Cardiac muscle cell (in vitro differentiated cells and primary cell): ENCODE results near the gene JAK2. TPM values are rescaled to one million over a fixed set of nuclear protein-coding genes. Genes with fewer than 3 reads are reported as not detected.

Experiments used
- DNase-seq, 2 donors: peaks; one replicate each; pipeline versions ENCODE4 v3.0.0 to v3.0.0-alpha.2; 2010 to 2017; ENCODE audit warnings: low read depth in 1 of 2, low spot score in 1 of 2
- H3K27ac ChIP-seq: fragments of 200-600 bp; sonication (generic); 2 replicates; pipeline ENCODE4 v1.5.1; 2016
- H3K27me3 ChIP-seq: fragments of 200-600 bp; sonication (generic); 2 replicates; pipeline ENCODE4 v1.6.0; 2016; ENCODE audit warnings: control low read depth
- H3K36me3 ChIP-seq: fragments of 200-600 bp; sonication (generic); 2 replicates; pipeline ENCODE4 v1.5.1; 2016; ENCODE audit warnings: control low read depth
- H3K4me1 ChIP-seq: fragments of 200-600 bp; sonication (generic); 2 replicates; pipeline ENCODE4 v1.8.1; 2017; ENCODE audit warnings: low read depth, mild to moderate bottlenecking, mixed run types
- H3K4me3 ChIP-seq: fragments of 200-600 bp; sonication (generic); 2 replicates; pipeline ENCODE4 v1.5.1; 2016; ENCODE audit warnings: mild to moderate bottlenecking
- H3K9me3 ChIP-seq: fragments of 200-600 bp; sonication (generic); 2 replicates; pipeline ENCODE4 v1.5.1; 2017; ENCODE audit warnings: low read depth, mild to moderate bottlenecking, control low read depth
- polyA plus RNA-seq: library from polyadenylated mRNA; unstranded; fragments of >200 nt; fragmentation: Nextera tagmentation; extraction: Ambion mirVana; gene quantifications from 2 replicates; pipeline ENCODE4 v1.2.1, GENCODE V29; 2016
- total RNA-seq: library from RNA; depleted of rRNA; stranded (reverse); fragments of >200 nt; gene quantifications from 2 replicates; pipeline ENCODE4 v1.2.3, GENCODE V29; 2016
- TF ChIP-seq, protein P1 (sequence below): IDR thresholded peaks from 2 replicates; pipeline ENCODE4 v1.5.1; 2012; ENCODE audit warnings: low read depth, mild to moderate bottlenecking, low read length

The JAK2 gene
- total and polyA plus RNA-seq, 2 experiments from 2014 or later = 3.9 to 6.6 TPM

DNA sequence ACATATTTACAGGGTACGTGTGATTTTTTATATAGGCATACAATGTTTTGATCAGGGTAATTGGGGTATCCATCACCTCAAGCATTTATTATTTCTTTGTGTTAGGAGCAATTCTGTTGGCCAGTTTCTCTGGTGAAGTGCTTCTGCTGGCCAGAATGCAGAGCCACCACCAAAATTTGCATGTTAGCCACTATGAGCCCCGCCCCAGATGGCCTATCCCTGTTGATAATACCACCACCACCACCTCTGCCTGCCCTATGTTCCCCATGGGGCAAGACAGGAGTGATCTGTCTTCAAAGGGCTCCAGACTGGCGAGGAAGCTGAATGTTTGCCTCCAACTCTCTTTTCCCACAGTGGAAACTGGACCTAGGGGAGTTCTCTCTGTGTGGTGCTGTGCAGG, 26.0 kb upstream of the JAK2 start:
- H3K27ac ChIP-seq = no peak overlapping the region
- H3K9me3 ChIP-seq = no peaks in the 10 kb centered on the region
- H3K27me3 ChIP-seq = no peaks in the 10 kb centered on the region
- DNase-seq = no peak
- H3K36me3 ChIP-seq = no peaks in the 10 kb centered on the region
- TF ChIP-seq, protein P1, sequence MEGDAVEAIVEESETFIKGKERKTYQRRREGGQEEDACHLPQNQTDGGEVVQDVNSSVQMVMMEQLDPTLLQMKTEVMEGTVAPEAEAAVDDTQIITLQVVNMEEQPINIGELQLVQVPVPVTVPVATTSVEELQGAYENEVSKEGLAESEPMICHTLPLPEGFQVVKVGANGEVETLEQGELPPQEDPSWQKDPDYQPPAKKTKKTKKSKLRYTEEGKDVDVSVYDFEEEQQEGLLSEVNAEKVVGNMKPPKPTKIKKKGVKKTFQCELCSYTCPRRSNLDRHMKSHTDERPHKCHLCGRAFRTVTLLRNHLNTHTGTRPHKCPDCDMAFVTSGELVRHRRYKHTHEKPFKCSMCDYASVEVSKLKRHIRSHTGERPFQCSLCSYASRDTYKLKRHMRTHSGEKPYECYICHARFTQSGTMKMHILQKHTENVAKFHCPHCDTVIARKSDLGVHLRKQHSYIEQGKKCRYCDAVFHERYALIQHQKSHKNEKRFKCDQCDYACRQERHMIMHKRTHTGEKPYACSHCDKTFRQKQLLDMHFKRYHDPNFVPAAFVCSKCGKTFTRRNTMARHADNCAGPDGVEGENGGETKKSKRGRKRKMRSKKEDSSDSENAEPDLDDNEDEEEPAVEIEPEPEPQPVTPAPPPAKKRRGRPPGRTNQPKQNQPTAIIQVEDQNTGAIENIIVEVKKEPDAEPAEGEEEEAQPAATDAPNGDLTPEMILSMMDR = no peak
- H3K4me3 ChIP-seq = no peak overlapping the region
- H3K4me1 ChIP-seq = no peaks in the 10 kb centered on the region

DNA sequence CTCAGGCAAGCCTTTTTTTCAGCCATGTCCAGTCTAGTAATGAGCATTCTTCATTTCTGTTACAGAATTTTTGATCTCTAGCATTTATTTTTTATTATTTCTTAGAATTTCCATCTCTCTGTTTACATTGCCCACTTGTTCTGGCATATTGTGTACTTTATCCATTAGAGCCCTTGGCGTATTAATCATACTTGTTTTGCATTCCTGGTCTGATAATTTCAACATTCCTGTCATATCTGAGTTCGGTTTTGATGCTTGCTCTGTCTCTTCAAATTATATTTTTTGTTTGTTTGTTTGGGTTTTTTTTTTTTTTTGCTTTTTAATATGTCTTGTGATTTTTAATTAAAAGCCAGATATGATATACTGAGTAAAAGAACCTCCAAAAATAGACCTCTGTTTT, 23.0 kb upstream of the JAK2 start:
- TF ChIP-seq, protein P1 = no peak
- Histone ChIP-seq H3K27me3 (no peaks in the 10 kb centered on the region), H3K4me1 (no peaks in the 10 kb centered on the region), H3K36me3 (no peaks in the 10 kb centered on the region), H3K9me3 (no peaks in the 10 kb centered on the region), H3K27ac (no peak overlapping the region), H3K4me3 (no peak overlapping the region)
- peak in 1 of 2 donors; percentile 14 for DNase-seq

DNA sequence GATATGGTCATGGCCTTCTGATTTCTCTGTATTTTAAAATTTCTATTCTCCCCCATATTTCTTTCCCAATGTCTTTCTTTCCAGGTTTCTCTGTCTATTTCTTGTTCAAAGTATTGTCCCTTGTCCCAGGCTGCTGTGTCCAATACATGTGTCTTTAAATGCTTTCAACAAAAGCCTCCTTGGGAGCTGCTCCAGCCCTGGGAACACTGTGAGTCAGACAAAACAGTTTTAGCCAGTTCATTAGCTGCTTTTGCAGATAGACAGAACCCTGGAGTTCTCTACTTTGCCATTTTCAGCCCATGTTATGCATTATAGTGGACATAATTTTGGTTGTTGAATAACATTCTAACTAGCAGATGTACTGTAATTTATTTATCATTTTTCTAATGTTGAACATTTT, 20.5 kb upstream of the JAK2 start:
- Histone ChIP-seq H3K4me3 (no peak overlapping the region), H3K27me3 (no peaks in the 10 kb centered on the region), H3K27ac (no peak overlapping the region), H3K9me3 (no peaks in the 10 kb centered on the region), H3K36me3 (no peaks in the 10 kb centered on the region), H3K4me1 (no peaks in the 10 kb centered on the region)
- peak in 1 of 2 donors; percentile 11 for DNase-seq
- TF ChIP-seq, protein P1 = no peak

DNA sequence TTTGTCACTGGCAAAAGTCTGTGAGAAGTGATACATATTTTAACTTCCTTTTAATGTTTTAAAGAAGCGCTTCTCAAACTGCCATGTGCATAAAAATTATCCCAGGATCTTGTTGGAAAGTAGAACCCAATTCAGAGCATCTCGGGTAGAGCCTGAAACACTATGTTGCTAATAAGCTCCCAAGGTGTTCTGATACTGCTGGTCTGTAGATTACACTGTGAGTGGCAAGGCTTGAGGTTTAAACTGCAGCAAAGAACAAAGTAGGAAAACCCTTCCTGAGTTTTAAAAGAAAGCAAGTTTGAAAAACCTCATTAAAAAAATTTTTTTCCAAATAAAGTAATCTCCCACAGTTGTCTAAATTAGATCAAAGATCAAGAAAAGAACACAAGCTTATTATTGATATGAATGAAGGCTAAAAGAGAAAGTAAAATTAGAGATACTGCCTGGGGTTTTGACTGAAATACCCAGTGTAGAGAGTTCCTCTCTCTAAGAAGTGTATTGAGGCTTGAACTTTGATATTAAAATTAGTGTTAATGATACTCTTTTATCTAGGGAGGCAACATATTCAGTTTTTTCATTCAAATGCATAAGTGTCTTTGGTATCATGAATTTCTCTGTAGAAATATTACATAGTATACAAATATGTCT, 19.8 kb upstream of the JAK2 start:
- no peaks in the 10 kb centered on the region for H3K4me1 ChIP-seq
- no peaks in the 10 kb centered on the region for H3K27me3 ChIP-seq
- DNase-seq = no peak
- H3K9me3 ChIP-seq = no peaks in the 10 kb centered on the region
- H3K36me3 ChIP-seq = no peaks in the 10 kb centered on the region
- TF ChIP-seq, protein P1 = no peak
- no peak overlapping the region for H3K27ac ChIP-seq
- no peak overlapping the region for H3K4me3 ChIP-seq

DNA sequence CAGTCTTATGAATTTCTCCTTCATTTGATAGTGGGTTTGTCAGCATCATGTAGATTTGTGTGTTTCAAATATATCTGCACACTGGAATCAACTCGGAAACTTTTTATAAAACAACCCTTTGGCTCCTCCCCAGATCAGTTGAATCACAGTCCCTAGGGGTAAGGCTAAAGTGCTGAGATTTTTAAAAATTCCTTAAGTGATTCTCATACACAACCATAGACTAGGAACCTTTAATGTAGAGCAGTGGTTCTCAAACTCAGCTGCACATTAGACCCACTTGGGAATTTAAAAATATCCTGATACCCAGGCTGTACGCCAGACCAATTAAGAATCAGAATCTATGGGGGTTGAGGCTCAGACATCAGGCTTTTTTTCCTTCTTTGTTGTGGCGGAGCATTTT, 17.5 kb upstream of the JAK2 start:
- Histone ChIP-seq H3K36me3 (no peaks in the 10 kb centered on the region), H3K27me3 (no peaks in the 10 kb centered on the region), H3K4me3 (no peak overlapping the region), H3K9me3 (no peaks in the 10 kb centered on the region), H3K27ac (no peak overlapping the region), H3K4me1 (no peaks in the 10 kb centered on the region)
- peak in 1 of 2 donors; percentile 58 for DNase-seq
- TF ChIP-seq, protein P1 = no peak

DNA sequence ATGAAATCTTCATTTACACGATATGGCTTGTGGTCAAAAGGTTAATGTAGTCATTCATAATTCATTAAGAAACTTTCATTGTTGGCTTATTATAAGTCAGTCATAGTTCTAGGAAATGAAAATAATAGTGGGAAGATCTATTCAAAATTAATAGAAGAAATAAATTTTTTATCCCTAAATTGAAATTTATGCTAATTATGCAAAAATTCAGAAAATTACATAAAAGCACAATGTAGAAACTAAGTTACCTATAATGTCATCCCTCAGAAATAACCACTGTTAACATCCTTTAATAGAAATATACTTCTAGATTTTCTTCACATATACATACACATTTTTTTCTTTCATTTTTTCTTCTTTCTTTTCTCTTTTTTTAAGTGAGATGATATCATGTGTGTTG, 15.9 kb upstream of the JAK2 start:
- no peak overlapping the region for H3K27ac ChIP-seq
- H3K36me3 ChIP-seq = no peaks in the 10 kb centered on the region
- H3K4me3 ChIP-seq = no peak overlapping the region
- no peaks in the 10 kb centered on the region for H3K27me3 ChIP-seq
- TF ChIP-seq, protein P1 = no peak
- no peak for DNase-seq
- no peaks in the 10 kb centered on the region for H3K9me3 ChIP-seq
- peaks cover 6% of the 10 kb centered on the region for H3K4me1 ChIP-seq
